IPS-11a (cell line): Measurements from ENCODE around the gene LMAN1.

Experiments
- H3K4me3 ChIP-seq: one replicate; pipeline ENCODE4 v1.5.1; 2013; ENCODE audit warnings: low read depth, low read length, control low read depth

The LMAN1 gene

DNA sequence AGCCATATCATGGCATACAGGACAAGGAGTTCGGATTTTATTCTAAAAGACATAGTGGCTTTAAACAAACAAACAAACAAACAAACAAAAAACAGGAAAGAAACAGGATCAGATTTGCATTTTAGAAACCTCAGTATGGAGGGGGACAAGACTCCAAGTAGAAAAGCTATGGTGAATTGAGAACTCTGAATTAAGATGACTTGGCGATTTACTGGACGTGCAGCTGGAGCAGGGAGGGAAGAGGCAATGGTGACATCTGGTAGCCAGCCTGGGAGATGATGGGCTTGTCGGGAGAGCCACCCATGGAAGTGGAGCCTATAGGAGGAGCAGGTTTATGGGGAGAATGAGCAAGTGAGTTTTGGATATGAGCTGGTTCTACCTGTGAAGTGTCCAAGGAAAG, 53.8 kb downstream of the LMAN1 start:
- H3K4me3 ChIP-seq: no peak overlapping the region

DNA sequence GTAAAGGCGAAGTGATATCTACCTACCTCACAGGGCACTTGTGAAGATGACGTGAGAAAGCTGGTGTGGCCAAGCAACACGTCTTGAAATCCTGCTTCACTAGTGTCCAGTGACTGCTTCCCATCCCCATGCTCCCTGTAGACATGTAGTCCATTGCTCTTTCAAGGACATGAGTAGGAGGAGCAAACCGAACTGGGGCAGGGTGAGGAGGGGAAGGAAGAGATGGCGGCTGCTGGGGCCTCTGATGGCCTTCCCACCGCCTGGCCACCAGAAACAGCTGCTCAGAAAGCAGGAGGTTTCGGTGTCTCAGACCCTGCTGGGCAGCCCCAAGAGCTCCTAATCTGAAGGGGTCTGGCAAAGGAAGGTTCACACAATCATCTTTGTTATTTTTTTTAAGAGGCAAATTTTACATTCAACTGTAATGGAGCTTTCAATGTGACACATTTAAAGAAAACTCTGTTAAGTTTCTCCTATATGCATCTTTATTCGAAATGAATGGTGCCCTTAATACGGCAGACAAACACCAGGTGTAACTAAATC, 55.3 kb downstream of the LMAN1 start:
- H3K4me3 ChIP-seq: no peak overlapping the region

DNA sequence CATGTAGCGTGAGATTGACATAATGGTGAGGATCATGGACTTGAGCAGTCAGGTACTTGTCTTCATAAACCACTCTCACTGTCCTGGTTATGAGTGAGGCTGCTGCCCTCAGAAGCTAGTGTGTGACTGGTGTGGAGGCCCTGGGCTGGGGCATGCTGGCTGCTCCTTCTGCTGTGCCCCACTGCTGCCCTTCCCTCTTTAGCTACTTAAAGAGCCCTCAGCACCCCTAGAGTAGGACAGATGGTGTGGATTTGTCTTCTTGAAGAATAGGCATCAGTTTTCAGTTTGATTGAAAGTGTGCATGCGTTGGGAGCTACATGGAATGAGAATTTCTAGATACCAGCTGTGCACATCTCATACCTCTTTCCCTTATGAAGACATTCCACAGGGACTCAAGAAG, 56.1 kb downstream of the LMAN1 start:
- H3K4me3 ChIP-seq: no peak overlapping the region

DNA sequence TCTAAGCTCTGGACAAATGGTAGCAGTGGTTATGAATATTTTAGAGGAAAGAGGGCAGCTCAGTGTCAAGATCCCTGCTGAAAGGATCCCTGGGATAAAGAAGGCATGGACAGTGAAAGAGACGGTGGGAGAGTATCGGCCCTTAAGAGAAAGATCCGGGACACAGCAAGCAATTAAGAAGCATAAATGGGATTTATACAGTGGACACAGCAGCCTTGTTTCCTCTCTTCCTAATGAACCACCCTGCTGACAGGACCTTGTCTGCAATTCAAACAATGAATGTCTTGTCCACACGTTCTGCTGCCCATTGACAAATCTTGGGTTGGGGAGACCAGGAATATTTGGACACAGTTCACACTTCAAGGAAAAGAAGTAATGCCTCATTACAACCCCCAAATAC, 57.1 kb downstream of the LMAN1 start:
- no peak overlapping the region for H3K4me3 ChIP-seq

DNA sequence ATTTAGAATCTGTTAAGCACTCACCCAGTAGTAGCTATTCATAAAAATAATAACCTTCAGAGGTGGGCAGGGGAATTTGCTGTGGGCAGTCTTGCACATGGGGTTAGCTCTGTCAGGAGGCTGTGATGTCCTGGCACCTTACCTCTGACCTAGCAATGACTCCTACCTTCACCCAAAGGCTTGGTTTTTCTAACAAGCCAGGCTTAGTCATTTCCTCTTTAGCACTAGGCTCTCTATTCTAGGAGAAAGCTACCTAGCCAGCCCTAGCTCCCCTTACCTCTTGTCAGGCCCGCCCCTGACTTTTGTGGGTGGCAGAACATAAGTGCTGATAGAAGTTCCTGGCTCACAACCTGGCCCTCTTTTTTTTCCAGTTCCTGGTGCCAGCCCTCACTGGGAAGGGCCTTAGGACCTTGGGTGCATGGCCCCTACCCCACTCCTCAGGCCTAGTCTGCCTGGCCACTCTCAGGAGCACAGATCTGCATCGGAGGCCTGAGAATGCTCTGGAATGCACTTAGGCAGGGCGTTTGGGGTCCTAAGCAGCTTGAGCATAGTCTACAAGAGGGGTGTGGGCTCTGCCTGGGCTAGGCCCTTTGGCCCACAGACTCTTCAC, 58.3 kb downstream of the LMAN1 start:
- H3K4me3 ChIP-seq: no peak overlapping the region

DNA sequence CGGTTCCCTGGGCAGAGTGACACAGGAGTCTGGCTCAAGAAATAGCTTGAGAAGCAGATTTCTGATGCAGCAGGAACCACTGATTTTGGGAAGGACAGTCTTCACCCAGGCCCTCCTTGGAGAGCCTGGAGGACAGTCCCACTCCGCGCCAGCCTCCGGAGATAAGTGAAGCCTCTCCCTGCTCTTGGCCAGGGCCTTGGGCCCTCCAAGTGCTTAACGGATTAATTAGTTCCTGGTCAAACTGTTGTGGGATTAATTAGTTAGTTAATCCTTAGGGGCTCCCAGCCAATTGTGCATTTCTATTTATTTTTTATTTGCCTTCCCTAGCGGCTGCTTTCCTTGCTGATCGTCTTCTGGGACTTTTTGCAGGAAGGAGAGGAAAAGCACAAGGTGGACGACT, 60.2 kb downstream of the LMAN1 start:
- H3K4me3 ChIP-seq: no peak overlapping the region

DNA sequence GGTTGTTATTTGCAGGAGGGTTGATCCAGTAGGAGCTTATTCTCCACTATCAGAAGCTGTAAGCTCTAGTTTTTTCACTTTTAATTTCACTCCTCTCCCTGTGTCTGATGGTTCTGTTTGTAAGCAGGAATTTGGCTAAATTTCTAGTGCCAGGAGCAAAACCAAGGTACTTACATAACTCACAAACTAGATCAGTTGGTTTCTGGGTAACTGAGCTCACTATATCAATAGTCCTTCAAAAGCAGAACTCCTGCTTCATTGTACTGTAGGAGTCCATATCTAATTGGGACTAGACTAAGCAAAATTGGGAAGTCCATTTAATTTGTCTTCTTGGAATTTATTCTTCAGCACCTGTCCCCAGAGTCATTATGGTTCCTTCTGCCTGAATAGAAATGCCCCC, 65.7 kb downstream of the LMAN1 start:
- no peak overlapping the region for H3K4me3 ChIP-seq

DNA sequence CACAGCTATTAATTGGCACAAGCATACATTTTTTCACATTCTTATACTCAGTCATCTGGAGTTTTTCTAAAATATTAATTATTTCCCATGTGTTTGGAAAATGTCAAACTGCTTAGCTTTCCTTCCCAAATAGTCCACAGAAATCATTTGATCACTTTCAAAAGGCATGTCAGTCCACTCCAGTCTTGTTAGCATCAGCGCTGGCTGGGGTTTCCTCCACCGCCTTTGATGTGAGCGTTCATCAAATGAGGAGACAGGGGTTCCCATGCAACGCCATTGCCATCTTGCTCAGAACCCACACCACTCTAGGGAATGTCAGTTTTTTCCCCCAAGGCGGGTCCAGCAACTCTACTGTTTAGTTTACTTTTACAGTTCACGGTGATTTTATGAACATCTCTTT, 72.7 kb downstream of the LMAN1 start:
- H3K4me3 ChIP-seq: no peak overlapping the region

DNA sequence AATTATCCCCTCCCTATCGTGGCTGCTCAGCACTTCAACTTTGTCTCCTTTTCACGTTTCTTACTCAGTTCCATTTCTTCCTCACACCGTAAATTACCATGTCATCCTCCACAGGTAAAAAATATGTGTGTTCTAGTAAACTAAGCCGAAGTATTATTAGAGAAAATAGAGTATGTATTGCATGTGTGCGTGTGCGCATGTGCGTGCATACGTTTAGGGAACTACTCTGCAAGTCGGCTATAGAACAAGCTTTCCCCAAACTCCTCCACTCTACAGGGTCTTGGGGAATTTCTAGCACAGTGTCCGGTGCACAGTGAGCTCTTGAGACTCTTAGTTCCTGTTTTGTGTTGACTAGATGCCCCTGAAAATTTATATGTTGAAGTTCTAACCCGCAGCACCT, 76.7 kb downstream of the LMAN1 start:
- H3K4me3 ChIP-seq: no peak overlapping the region

DNA sequence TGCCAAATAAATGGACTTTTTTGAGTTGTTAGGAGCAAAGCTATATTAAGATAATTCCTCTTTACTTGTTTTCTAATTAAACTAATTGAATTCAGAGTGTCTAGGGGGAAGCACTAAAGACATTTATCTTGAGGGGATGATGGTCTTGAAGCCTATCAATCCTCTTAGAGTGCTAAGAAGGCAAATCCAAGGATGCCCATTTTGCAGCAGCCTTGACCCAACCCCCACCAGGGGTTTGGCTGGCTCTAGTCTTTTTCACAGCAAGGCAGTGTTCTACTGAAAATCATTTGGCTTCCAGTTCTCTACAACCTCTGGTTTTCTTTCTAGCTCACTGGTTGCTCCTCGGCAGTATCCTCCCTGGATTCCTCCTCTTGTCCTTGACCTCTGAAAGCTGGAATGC, 79.3 kb downstream of the LMAN1 start:
- no peak overlapping the region for H3K4me3 ChIP-seq

DNA sequence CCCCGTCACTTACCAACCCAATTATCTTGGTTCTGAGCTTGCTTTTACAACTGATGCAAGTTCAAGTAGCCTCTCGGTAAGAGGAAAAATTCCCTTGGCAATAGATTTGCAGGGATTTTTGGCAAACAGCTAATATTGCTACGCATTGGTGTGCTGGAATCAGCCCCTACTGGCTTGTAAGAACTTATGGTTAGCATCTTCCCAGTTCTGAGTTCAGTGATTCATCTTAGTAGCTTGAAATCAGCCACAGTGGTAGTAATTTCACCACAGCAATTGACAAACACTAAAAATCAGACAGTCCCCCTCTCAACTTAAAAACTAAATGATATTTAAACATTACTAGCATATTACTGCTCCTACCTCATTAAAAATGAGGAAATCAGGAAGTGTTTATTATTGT, 79.9 kb downstream of the LMAN1 start:
- H3K4me3 ChIP-seq: no peak overlapping the region

DNA sequence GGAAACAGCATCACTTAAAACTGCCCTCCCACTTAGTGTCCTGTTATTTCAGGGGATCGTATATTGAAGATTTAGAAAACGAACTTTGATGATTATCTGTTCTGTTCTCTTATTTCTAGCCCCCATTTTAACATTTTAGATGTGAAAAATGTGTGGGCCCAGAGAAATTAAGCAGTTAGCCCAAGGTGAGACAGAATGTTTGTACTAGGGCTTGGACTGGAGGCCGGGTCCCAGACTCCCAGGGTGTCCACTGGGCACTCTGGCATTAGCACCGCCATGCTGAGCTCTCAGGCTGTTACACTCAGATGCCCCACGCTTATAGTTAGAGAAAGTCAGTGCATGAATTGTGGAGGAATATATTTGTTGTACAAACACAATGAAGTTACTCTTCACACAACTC, 80.3 kb downstream of the LMAN1 start:
- no peak overlapping the region for H3K4me3 ChIP-seq
